DMS79 treated with DMSO at 0.1 percent for 48 hours (cell line): Measurements from ENCODE around the gene HMMR.
"Not testable (repeated sequence)": the region's sequence is repeated elsewhere in the genome, so short reads cannot be mapped to it uniquely, and the experiment has no call there.

Experiments used
- DNase-seq: peaks from one replicate; lab custom pipeline; 2025; lab: John Stamatoyannopoulos, UW

The HMMR gene

GRCh38 chr5:163460562-163461171, at the start of gene HMMR:
Gene HMMR, plus strand, starts transcription at chr5:163460632. Its CDS starts 61 bp downstream, at chr5:163460693.
- peak; percentile 25 for DNase-seq

- not testable (repeated sequence) for DNase-seq
These were observed 44.8 kb upstream of the HMMR start for GRCh38 chr5:163415673-163416072.

- DNase-seq, result no peak
These were observed 35.6 kb upstream of the HMMR start for GRCh38 chr5:163424836-163425235.

GRCh38 chr5:163426128-163426527, 34.3 kb upstream of the HMMR start:
- not testable (repeated sequence) for DNase-seq

GRCh38 chr5:163432544-163432943, 27.9 kb upstream of the HMMR start:
- DNase-seq, result no peak

GRCh38 chr5:163433271-163433670, 27.2 kb upstream of the HMMR start:
- DNase-seq, result no peak

- no peak for DNase-seq
These were observed 26.0 kb upstream of the HMMR start for GRCh38 chr5:163434401-163434866.

GRCh38 chr5:163436515-163436914, 23.9 kb upstream of the HMMR start:
- DNase-seq, result no peak

- DNase-seq, result no peak
These were observed 23.5 kb upstream of the HMMR start for GRCh38 chr5:163437011-163437308.

GRCh38 chr5:163437309-163438182, 22.9 kb upstream of the HMMR start, which contains the start of gene CCNG1:
Gene CCNG1, plus strand, starts transcription at chr5:163437595. Its CDS starts 1,662 bp downstream, at chr5:163439257.
- DNase-seq, result peak; percentile 74

GRCh38 chr5:163439092-163439425, 21.4 kb upstream of the HMMR start:
- DNase-seq, result no peak

GRCh38 chr5:163440954-163441353, 19.5 kb upstream of the HMMR start:
- DNase-seq, result no peak

GRCh38 chr5:163444526-163444925, 15.9 kb upstream of the HMMR start:
- DNase-seq, result no peak

GRCh38 chr5:163445345-163445744, 15.1 kb upstream of the HMMR start:
- DNase-seq, result no peak

GRCh38 chr5:163447191-163447590, 13.2 kb upstream of the HMMR start:
- no peak for DNase-seq

- DNase-seq, result no peak
These were observed 12.6 kb upstream of the HMMR start for GRCh38 chr5:163447875-163448274.

- no peak for DNase-seq
These were observed 11.9 kb upstream of the HMMR start for GRCh38 chr5:163448491-163448890.

- no peak for DNase-seq
These were observed 8.9 kb upstream of the HMMR start for GRCh38 chr5:163451489-163451888.

GRCh38 chr5:163453705-163454104, 6.7 kb upstream of the HMMR start:
- DNase-seq, result no peak

- DNase-seq, result not testable (repeated sequence)
These were observed 5.0 kb upstream of the HMMR start for GRCh38 chr5:163455406-163455805.

GRCh38 chr5:163456029-163456589, 4.3 kb upstream of the HMMR start:
- no peak for DNase-seq

GRCh38 chr5:163456840-163457239, 3.6 kb upstream of the HMMR start:
- DNase-seq, result no peak

- DNase-seq, result no peak
These were observed 1.6 kb upstream of the HMMR start for GRCh38 chr5:163458778-163459385.
